Gastrocnemius medialis (tissue), 4 donors: ENCODE results near the gene ART4.

Experiments used
- CTCF ChIP-seq, 5 experiments: fragments of 450-650 bp in 3 of 5; fragments of 200-600 bp in 2 of 5; sonication (generic) in 2 of 5; IDR thresholded peaks in 4 of 5; conservative IDR thresholded peaks in 1 of 5; 1 replicate in 4 of 5; 2 replicates in 1 of 5; pipeline ENCODE4 v1.5.1; 2016 to 2019; ENCODE audit warnings: antibody characterized with exemption in 5 of 5, mild to moderate bottlenecking in 3 of 5, moderate library complexity in 3 of 5
- POLR2A ChIP-seq, 2 donors: fragments of 450-650 bp; IDR thresholded peaks; one replicate each; pipeline ENCODE4 v1.6.1; 2017; ENCODE audit warnings: antibody characterized with exemption in 2 of 2, mild to moderate bottlenecking in 2 of 2, moderate library complexity in 2 of 2

GRCh38 chr12:14780859-14781258 is 62.5 kb downstream of the ART4 start:
- TF ChIP-seq CTCF (IDR thresholded peaks at IDR 0.05 in 4 of 5, conservative IDR thresholded peaks at IDR 0.05 in 1 of 5): no peak
- no peak for TF ChIP-seq POLR2A (IDR thresholded peaks at IDR 0.05)
